GM19438 (cell line): ENCODE results near the gene BNIP1.
A peak's percentile ranks its signal among the peaks of the same experiment; 100 is the strongest.
"Not testable (repeated sequence)": the region's sequence is repeated elsewhere in the genome, so short reads cannot be mapped to it uniquely, and the experiment has no call there.

Experiments
- ATAC-seq: cut with Tn5 transposase; IDR thresholded peaks from one replicate; pipeline ENCODE4 v1.9.1; 2021; ENCODE audit warnings: low read depth; ENCODE audit not compliant: unreplicated experiment

The BNIP1 gene, protein sequence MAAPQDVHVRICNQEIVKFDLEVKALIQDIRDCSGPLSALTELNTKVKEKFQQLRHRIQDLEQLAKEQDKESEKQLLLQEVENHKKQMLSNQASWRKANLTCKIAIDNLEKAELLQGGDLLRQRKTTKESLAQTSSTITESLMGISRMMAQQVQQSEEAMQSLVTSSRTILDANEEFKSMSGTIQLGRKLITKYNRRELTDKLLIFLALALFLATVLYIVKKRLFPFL

DNA sequence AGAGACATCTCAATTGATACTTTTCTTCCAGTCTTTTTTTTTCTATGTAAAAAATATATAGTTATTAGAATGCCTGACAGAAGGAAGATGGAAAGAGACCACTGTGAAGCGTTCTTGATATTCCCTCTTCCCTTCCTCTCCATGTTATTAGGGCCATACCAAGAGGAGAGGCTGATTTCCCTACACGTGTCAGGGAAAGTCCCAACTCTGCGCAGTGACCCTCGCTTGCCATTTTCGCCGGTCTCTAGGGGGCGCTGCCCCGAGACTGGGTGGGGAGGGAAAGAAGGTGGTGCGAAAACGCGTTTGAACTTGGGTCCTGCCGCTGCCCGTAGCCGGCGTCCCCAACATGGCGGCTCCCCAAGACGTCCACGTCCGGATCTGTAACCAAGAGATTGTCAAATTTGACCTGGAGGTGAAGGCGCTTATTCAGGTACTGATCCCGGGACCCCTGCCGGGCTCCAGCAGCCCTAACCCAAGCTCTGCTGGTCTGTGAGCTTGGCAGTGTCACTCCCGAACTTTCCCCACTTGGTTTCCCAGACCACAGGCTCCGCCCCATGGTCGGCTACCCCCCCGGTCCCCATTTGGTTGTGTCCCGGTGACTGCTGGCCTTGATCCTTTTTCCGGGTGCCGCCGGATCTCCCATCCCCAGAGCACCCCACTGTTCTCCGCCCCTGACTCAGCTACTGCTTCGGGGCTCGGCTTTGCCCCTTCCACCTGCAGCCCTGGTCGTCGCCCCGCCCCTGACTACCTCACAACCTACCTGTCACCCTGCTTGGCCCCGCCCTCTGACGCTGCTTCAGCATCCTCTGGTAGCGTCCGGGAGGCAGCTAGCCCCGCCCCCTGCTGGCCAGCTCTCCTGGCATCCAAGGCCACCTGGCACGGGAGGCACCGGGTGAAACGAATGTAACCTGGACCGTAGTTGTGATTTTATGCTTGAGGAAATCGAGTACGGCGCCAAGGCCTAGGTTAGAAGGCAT lies at the start of gene BNIP1:
BNIP1 (plus strand) TSS at position 332 of the 977 bp plus-strand sequence; CDS start at position 347, 15 bp downstream.
- peak; percentile 97 for ATAC-seq

DNA sequence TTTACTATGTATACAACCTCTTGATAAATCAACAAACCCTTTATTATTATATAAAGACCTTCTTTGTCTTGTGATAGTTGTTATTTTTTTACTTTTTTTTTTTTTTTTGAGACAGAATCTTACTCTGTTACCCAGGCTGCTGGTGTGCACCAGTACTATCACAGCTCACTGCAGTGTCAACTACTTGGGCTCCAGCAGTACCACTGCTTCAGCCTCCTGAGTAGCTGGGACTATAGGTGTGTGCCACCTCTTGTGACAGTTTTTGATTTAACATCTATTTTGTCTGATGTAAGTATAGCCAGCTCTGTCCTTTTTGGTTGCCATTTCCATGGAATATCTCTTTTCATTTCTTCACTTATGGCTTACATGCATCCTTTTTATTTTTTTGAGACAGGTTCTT lies 45.5 kb upstream of the BNIP1 start:
- ATAC-seq, result no peak

DNA sequence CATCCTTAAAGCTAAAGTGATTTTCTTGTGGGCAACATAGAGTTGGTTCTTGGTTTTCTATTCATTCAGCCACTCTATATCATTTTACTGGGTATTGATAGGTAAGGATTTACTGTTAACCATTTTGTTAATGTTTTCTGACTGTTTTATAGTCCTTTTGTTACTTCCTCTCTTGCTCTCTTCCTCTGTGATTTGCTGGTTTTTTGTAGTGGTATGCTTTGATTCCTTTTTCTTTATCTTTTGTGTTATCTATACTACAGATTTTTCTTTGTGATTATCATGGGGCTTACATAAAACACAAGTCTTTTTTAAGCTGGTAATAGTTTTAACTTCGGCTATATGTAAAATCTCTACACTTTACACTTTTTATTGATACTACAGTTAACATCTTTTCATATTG lies 44.9 kb upstream of the BNIP1 start:
- ATAC-seq, result no peak

- ATAC-seq, result no peak
These were observed 43.1 kb upstream of the BNIP1 start for GRCh38 chr5:173101245-173101644.

- ATAC-seq, result no peak
These were observed 40.9 kb upstream of the BNIP1 start for GRCh38 chr5:173103411-173103810.

GRCh38 chr5:173108914-173109313 lies 35.4 kb upstream of the BNIP1 start:
- no peak for ATAC-seq

DNA sequence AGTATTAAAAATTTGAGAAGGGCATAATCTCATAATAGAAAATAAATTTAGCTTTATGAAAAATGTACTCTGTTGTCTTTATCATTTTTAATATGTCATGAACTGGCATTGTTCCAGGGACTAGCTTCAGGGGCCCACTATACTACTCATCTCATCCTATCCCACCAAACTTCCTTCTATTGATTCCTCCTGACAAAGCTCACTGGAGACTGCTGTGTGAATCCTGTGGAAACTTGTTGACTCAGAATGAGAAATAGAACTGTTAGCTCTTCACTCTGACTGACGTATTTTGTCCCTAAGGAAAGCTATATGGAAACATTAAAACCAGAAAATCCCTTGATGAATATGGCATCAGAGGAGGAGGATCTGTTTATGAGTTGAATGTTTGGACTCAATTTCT lies 29.8 kb upstream of the BNIP1 start:
- ATAC-seq, result no peak

GRCh38 chr5:173119719-173120118 lies 24.6 kb upstream of the BNIP1 start:
- ATAC-seq, result no peak

- no peak for ATAC-seq
These were observed 20.9 kb upstream of the BNIP1 start for GRCh38 chr5:173123416-173123815.

DNA sequence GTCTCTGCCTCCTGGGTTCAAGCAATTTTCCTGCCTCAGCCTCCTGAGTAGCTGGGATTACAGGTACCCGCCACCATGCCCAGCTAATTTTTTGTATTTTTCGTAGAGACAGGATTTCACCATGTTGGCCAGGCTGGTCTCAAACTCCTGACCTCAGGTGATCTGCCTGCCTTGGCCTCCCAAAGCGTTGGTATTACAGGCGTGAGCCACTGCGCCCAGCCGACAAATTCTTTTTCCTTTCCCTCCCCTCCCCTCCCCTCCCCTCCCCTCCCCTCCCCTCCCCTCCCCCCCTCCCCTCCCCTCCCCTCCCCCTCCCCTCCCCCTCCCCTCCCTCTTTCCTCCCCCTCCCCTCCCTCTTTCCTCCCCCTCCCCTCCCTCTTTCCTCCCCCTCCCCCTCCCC lies 12.2 kb upstream of the BNIP1 start:
- ATAC-seq, result not testable (repeated sequence)

- no peak for ATAC-seq
These were observed 5.6 kb upstream of the BNIP1 start for GRCh38 chr5:173138707-173139106.

GRCh38 chr5:173139631-173140030 lies 4.7 kb upstream of the BNIP1 start:
- ATAC-seq, result no peak

- ATAC-seq, result no peak
These were observed 3.6 kb upstream of the BNIP1 start for GRCh38 chr5:173140769-173141168.

DNA sequence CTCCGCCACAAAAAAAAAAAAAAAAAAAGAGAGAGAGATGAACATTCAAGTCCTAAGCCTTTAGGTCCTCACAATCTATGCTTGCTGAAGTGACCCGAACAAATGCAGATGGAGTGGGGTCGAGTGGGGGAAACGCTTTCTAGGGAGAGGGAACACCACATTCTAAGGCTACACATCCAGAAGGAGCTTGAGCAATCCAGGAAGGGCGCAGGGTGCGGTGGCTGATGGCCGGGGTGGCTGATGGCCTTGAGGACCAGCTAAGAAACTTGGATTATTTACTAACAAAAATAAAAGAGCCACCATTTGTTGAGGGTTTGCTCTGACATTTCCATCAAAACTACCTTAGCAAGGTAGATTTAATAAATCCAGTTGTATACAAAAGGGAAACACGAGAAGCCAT lies 764 bp upstream of the BNIP1 start:
- no peak for ATAC-seq

DNA sequence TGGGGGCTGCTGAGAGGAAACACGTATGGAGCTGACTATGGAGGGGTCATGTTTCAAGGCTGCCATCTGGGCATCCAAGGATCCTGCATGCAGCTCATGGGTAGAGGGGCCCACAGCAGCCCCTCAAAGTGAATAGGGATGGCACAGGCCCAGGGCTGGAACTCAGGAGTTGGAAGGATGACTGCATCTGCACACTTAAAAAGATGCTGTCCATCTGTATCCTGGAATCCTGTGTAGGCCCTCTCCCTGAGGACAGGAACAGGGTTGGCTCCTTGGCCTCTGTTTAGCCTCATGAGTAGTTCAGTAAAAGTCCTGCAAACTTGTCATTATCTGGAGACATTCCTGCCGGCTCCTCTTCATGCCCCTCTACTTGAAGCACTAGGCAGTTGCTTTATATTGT lies 4.0 kb downstream of the BNIP1 start:
- no peak for ATAC-seq

GRCh38 chr5:173152547-173152946 lies 8.2 kb downstream of the BNIP1 start:
- no peak for ATAC-seq

DNA sequence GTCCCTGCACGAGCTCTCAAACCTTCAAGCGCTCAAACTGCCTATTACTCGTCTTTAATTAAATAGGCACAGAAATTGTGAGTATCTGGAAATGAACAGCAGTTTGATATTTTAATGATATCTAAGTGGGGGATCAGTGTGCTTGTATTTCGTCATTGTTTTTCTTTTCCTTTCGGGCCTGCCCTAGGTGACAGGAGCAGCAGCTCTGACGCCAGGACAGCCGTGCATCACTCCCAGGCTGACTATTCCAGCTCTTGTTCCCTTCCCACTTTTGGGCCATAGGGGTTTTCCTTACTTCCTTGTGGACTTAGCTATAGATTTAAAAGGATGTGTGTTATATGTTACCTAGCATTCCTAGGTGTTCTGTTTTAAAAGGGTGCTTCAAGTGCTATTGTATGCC lies 9.5 kb downstream of the BNIP1 start:
- no peak for ATAC-seq

DNA sequence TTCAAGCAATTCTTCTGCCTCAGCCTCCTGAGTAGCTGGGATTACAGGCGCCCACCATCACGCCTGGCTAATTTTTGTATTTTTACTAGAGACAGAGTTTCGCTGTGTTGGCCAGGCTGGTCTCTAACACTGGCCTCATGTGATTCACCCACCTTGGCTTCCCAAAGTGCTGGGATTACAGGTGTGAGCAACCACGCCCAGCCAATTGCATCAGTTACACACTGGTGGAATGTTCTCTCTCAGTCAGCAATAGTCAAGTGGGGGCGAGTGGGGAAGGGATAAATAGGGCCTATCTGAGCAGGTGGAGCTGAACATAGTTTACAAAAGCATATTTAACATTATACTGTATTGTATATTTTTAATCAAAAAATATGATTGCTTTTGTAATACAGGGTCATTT lies 10.3 kb downstream of the BNIP1 start:
- not testable (repeated sequence) for ATAC-seq

GRCh38 chr5:173155912-173156311 lies 11.6 kb downstream of the BNIP1 start:
- ATAC-seq, result no peak

- ATAC-seq, result no peak
These were observed 14.0 kb downstream of the BNIP1 start for GRCh38 chr5:173158366-173158765.

DNA sequence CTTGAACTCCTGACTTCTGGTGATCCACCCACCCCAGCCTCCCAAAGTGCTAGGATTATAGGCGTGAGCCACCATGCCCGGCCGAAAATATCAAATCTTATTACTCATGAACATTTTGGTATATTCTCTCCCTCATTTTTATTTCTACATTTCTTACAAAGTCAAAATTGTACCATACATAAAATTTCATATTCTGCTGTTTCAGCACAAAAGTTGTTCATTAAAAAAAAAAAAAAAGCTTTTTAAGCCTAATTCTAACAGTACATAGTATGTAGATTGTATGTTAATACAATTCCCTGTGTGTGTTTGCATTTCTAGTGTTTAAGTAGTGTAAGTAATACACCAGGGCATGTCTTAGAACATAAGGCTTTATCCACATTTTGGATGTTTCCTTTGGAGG lies 14.9 kb downstream of the BNIP1 start:
- no peak for ATAC-seq

GRCh38 chr5:173161148-173161547 lies 16.8 kb downstream of the BNIP1 start:
- ATAC-seq, result no peak
